Measurements from ENCODE around the gene FSTL1. TPM values are rescaled to one million over a fixed set of nuclear protein-coding genes. Genes with fewer than 3 reads are reported as not detected.

The FSTL1 gene
- total RNA-seq, 2 experiments from 2014 or later = 0.03 TPM; not detected in 1

DNA sequence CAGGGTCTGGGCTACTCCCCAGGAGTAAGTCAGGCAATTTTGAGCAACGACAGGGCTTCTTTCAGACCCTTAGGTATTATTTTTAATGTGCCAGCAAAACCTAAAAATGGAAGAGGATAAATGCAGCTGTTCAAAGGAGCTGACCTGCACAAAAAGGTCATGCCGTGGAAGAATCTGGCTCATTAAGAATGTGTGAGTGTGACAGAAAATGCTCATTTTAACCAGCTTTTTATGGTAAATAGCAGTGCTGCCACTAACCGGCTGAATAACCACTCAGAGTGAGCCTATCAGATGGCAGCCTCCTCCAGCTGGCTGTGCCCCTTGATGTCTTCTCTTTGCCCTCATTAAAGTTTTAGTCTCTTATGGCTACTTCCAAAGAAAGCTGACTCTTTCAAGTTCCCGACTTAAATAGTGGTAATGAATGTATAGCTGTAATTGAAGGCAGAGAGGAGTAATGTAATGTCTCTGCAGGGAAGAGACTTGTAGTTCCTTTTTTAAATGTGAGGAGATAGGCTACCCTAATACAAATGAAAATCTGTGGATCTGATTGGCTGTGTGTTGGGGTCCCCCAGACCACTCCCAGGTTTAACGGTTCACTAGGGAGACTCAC, 9.5 kb upstream of the FSTL1 start:
- TF ChIP-seq, protein P1, sequence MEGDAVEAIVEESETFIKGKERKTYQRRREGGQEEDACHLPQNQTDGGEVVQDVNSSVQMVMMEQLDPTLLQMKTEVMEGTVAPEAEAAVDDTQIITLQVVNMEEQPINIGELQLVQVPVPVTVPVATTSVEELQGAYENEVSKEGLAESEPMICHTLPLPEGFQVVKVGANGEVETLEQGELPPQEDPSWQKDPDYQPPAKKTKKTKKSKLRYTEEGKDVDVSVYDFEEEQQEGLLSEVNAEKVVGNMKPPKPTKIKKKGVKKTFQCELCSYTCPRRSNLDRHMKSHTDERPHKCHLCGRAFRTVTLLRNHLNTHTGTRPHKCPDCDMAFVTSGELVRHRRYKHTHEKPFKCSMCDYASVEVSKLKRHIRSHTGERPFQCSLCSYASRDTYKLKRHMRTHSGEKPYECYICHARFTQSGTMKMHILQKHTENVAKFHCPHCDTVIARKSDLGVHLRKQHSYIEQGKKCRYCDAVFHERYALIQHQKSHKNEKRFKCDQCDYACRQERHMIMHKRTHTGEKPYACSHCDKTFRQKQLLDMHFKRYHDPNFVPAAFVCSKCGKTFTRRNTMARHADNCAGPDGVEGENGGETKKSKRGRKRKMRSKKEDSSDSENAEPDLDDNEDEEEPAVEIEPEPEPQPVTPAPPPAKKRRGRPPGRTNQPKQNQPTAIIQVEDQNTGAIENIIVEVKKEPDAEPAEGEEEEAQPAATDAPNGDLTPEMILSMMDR (IDR thresholded peaks at IDR 0.05) = no peak
- Mint-ChIP-seq H3K9me3 (no peaks in the 10 kb centered on the region), H3K4me3 (no peak overlapping the region), H3K36me3 (ENCODE audit: low read depth) (no peaks in the 10 kb centered on the region), H3K4me1 (ENCODE audit: low read depth) (no peaks in the 10 kb centered on the region), H3K27ac (no peak overlapping the region), H3K27me3 (peaks cover 6% of the 10 kb centered on the region)
- ChIA-PET POLR2A (no interaction called here), CTCF (interaction anchor here (0.6 kb wide), 1 partner anchor 47 kb away, joined by 3 read pairs; no protein-coding TSS in a partner anchor)
- intact Hi-C loops (cut with DNase I, micrococcal nuclease) = no loop called here
- Histone ChIP-seq H3K9me3 (ENCODE audit: control insufficient read depth in 1 of 2, insufficient read depth in 1 of 2, low read length in 2 of 2) (no peaks in the 10 kb centered on the region), H3K4me3 (ENCODE audit: low read length) (no peak overlapping the region), H3K27ac (ENCODE audit: low read depth in 1 of 2, low read length in 2 of 2) (no peak overlapping the region), H3K36me3 (ENCODE audit: insufficient read depth, low read length) (no peaks in the 10 kb centered on the region), H3K27me3 (ENCODE audit: control insufficient read depth in 1 of 2, insufficient read depth in 2 of 2, low read length in 2 of 2) (peaks cover 0 to 1% of the 10 kb centered on the region in 2 experiments), H3K4me1 (ENCODE audit: insufficient read depth, low read length) (no peaks in the 10 kb centered on the region)
- no peak for ATAC-seq (ENCODE audit: poor library complexity)
- DNase-seq = no peak

DNA sequence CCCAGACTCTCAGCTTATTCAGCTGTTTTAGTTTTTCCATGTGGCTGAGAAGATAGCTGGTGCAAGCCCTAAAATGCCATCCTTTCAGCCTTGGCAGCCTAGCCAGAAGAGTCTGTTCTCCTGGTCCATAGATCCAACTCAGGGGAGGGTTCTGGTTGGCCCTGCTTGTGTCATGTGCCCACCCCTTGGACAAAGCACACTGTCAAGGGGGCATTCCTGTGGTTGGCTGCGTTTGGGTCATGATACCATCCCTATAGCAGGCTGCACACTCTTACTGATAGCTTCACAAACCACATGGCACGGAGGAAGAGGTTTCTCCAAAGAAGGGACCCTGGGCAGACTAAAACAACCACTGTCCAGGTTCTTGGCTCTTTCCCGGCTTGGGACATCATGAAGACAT, 8.4 kb upstream of the FSTL1 start:
- Mint-ChIP-seq H3K27me3 (peaks cover 10% of the 10 kb centered on the region), H3K36me3 (ENCODE audit: low read depth) (no peaks in the 10 kb centered on the region), H3K4me3 (no peak overlapping the region), H3K4me1 (ENCODE audit: low read depth) (no peaks in the 10 kb centered on the region), H3K27ac (no peak overlapping the region), H3K9me3 (no peaks in the 10 kb centered on the region)
- DNase-seq = no peak
- no peak overlapping the region for H3K4me3 ChIP-seq (ENCODE audit: low read length)
- H3K9me3 ChIP-seq (ENCODE audit: control insufficient read depth in 1 of 2, insufficient read depth in 1 of 2, low read length in 2 of 2) = no peaks in the 10 kb centered on the region
- ATAC-seq (ENCODE audit: poor library complexity) = no peak
- ChIA-PET CTCF (no interaction called here), POLR2A (no interaction called here)
- no peaks in the 10 kb centered on the region for H3K4me1 ChIP-seq (ENCODE audit: insufficient read depth, low read length)
- TF ChIP-seq, protein P1 (IDR thresholded peaks at IDR 0.05) = no peak
- H3K27me3 ChIP-seq (ENCODE audit: control insufficient read depth in 1 of 2, insufficient read depth in 2 of 2, low read length in 2 of 2) = peaks cover 0 to 9% of the 10 kb centered on the region in 2 experiments
- no peak overlapping the region for H3K27ac ChIP-seq (ENCODE audit: low read depth in 1 of 2, low read length in 2 of 2)
- no peaks in the 10 kb centered on the region for H3K36me3 ChIP-seq (ENCODE audit: insufficient read depth, low read length)
- intact Hi-C loops (cut with DNase I, micrococcal nuclease) = no loop called here

DNA sequence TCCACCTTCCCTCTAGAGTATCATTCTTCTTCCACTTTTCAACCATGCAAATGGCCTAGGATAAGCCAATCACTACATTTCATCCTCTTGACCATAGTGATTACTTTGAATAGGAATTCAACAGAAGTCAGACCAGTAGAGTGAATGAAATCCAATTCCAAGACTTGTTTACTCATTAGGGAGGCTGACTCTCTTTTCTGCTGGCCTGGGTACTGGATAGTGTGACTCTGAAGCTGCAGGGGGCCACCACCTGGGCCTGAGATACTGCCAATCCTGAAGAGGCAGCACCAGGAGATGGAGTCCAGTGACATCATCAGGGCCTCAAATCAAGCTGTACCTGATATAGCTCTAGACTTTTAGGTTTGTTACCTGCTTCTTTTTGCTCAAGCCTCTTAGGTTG, 7.0 kb upstream of the FSTL1 start:
- POLR2A ChIA-PET = no interaction called here
- Histone ChIP-seq H3K27me3 (ENCODE audit: control insufficient read depth in 1 of 2, insufficient read depth in 2 of 2, low read length in 2 of 2) (peaks cover 0 to 14% of the 10 kb centered on the region in 2 experiments), H3K4me1 (ENCODE audit: insufficient read depth, low read length) (no peaks in the 10 kb centered on the region), H3K27ac (ENCODE audit: low read depth in 1 of 2, low read length in 2 of 2) (no peak overlapping the region), H3K36me3 (ENCODE audit: insufficient read depth, low read length) (no peaks in the 10 kb centered on the region), H3K9me3 (ENCODE audit: control insufficient read depth in 1 of 2, insufficient read depth in 1 of 2, low read length in 2 of 2) (peaks cover 0 to 3% of the 10 kb centered on the region in 2 experiments), H3K4me3 (ENCODE audit: low read length) (no peak overlapping the region)
- no peak overlapping the region for H3K27ac Mint-ChIP-seq
- no peaks in the 10 kb centered on the region for H3K36me3 Mint-ChIP-seq (ENCODE audit: low read depth)
- intact Hi-C loops (cut with DNase I, micrococcal nuclease) = no loop called here
- no peak for DNase-seq
- peaks cover 18% of the 10 kb centered on the region for H3K27me3 Mint-ChIP-seq
- TF ChIP-seq, protein P1 (IDR thresholded peaks at IDR 0.05) = no peak
- peaks cover 3% of the 10 kb centered on the region for H3K9me3 Mint-ChIP-seq
- no peak for ATAC-seq (ENCODE audit: poor library complexity)
- CTCF ChIA-PET = no interaction called here
- no peaks in the 10 kb centered on the region for H3K4me1 Mint-ChIP-seq (ENCODE audit: low read depth)
- H3K4me3 Mint-ChIP-seq = no peak overlapping the region
